Measurements from ENCODE around the gene ASXL2.
"Not testable (repeated sequence)": the region's sequence is repeated elsewhere in the genome, so short reads cannot be mapped to it uniquely, and the experiment has no call there.

Gene ASXL2

DNA sequence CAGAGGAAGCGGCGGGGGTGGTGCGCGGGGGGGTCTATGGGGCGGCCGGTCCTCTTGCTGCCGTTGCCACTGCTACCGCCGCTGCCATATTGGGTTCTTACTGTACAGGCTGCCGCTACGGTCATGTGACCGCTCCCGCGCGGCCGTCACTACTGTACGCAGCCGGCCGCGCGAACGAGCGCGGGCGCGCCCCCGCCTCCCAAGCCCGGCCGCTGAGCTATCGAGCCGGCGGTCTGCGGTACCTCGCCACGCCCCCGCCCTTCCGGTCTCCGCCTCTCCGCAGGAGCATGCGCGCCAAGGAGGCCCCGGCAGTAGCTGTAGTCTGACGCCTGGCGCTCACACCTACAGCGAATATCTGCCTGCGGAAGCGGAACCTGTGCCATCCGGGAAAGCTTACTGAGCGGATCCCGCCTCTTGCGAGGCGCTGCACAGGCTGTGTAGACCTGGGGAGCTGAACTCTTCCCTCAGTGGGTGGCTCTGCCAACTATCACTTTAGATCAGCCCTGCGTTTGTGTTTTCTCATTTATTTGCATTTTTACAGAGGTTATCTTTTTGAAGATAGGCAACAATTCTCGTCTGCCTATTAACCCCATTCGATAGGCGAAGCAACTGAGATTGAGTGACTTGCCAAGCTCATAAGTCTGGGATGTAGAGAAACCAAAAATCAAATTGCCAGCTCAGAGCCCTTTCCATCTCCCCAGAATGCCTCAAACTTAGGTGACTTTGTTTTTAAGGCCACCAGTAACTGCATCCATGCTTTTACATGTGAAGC lies at the start of gene ASXL2:
Gene ASXL2, minus strand, starts transcription at position 127 of the 772 bp plus-strand sequence. CDS start 265 bp downstream, outside the sequence.
- DNase-seq = peak; percentile 98

DNA sequence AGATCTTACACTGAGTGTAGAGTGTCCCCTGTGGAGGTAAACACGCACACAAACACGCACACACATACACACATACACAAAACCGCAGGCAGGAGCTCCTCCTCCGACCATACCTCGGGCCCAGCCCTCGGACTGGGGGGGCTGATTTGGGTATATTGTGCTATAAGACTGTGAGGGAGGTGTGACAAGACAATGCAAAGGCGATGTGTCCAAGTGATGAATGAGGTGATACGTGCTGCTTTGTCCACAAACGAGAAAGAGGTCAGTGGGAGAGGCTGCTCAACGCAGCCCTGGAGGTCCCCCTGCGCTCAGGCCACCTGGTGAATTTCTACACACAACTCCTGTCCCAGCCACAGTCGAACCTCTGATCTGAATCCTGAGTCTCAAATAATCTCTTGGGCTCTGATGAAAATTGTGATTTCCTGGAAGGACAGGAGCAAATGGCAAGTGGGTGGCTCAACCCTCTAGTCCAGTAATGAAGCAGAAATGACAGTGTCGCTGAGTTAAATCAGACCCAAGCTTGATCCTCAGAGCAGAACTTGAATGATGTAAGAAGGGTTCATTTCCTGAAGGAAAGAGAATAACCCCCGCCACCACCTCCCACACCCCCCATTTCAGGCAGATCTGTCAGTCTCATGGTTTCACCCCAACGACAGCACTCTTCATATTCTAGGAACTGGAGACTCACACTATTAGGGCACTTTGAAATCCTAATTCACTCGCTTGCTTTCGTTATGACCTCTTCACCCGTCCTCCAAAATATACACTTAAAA lies 48.9 kb upstream of the ASXL2 start:
- DNase-seq = no peak

DNA sequence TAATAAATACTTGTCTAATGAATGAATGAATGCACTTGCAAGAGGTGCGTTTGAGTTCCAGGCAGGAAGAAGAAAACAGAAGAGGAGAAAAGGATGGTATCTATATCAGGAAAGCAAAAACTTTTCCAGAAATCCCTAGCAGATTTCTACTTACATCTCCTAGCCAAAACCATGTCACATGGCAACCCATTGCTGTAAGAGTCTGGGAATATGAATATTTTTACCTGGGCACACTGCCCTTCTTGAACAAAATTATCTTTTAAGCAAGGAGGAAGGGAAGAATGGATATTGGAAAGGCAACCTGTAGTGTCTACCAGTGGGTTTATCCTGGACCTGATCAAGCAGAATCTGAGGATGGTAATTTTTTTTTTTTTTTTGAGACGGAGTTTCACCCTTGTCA lies 44.2 kb upstream of the ASXL2 start:
- no peak for DNase-seq

DNA sequence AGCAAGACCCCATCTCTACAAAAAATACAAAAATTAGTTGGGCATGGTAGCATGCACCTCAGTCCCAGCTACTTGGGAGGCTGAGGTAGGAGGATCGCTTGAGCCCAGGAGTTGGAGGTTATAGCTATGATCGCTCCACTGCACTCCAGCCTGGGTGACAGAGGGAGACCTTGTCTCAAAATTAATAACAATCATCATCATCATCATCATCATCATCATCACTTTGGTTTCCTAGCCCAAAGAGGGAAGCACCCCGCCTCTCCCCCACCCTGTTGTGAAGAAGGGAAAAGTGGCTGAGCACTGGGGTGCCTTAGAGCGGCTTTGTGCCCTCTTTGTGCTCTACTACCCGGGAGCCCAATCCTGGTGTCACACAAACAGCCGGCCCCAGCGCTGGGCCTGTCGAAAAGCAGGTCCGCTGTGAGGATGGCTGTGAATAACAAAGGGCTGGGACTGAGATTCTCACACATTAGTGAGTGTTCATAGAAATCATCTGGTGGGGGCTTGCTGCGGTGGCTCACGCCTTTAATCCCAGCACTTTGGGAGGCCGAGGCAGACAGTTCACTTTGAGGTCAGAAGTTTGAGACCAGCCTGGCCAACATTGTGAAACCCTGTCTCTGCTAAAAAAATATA lies 42.6 kb upstream of the ASXL2 start:
- no peak for DNase-seq

DNA sequence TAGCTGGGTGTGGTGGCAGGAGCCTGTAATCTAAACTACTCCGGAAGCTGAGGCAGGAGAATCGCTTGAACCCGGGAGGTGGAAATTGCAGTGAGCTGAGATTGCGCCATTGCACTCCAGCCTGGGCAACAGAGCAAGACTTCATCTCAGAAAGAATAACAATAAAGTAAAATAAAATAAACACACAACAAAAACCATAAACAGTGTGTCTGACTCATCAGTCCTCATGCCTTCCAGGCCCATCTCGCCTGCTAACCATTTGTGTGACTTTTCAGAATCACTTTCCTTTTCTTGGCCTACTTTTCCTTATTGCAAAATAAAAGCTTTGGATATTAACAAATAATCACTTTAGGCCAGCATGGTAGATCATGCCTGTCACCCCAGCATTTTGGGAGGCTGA lies 42.0 kb upstream of the ASXL2 start:
- no peak for DNase-seq

DNA sequence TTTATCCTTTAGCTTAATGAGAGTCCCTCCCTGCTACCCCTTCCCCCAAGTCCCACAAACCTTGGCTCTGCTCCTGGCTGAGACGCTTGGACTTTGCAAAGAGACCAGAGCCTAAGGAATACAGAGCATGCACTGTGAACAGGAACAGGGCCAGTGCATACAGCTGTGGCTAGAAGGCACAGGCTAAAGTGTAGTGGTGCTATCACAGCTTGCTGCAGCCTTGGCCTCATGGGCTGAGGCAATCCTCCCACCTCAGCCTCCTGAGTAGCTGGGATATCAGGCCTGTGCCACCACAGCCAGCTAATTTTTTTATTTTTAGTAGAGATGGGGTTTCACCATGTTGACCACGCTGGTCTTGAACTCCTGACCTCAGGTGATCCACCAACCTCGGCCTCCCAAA lies 39.5 kb upstream of the ASXL2 start:
- no peak for DNase-seq

DNA sequence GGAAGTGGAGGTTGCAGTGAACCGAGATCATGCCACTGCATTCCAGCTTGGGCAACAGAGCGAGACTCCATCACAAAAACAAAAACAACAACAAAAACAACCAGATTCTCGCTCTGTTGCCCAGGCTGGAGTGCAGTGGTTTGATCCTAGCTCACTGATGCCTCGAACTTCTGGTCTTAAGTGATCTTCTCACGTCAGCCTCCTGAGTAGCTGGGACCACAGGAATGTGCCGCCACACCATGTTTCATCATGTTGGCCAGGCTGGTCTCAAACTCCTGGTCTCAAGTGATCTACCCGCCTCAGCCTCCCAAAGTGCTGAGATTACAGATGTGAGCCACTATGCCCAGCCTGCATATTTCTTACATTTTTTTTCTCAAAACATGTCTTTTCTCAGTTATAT lies 39.1 kb upstream of the ASXL2 start:
- DNase-seq = not testable (repeated sequence)

DNA sequence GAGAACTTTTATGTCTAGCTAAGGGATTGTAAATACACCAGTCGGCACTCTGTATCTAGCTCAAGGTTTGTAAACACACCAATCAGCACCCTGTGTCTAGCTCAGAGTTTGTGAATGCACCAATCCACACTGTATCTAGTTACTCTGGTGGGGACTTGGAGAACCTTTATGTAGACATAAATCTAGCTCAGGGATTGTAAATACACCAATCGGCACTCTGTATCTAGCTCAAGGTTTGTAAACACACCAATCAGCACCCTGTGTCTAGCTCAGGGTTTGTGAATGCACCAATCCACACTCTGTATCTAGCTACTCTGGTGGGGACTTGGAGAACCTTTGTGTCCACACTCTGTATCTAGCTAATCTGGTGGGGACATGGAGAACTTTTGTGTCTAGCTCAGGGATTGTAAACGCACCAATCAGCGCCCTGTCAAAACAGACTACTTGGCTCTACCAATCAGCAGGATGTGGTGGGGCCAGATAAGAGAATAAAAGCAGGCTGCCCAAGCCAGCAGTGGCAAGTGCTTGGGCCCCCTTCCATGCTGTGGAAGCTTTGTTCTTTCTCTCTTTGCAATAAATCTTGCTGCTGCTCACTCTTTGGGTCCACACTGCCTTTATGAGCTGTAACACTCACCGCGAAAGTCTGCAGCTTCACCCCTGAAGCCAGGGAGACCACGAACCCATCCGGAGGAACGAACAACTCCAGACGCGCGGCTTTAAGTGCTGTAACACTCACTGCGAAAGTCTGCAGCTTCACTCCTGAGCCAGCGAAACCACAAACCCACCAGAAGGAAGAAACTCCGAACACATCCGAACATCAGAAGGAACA lies 37.9 kb upstream of the ASXL2 start:
- peak; percentile 24 for DNase-seq

DNA sequence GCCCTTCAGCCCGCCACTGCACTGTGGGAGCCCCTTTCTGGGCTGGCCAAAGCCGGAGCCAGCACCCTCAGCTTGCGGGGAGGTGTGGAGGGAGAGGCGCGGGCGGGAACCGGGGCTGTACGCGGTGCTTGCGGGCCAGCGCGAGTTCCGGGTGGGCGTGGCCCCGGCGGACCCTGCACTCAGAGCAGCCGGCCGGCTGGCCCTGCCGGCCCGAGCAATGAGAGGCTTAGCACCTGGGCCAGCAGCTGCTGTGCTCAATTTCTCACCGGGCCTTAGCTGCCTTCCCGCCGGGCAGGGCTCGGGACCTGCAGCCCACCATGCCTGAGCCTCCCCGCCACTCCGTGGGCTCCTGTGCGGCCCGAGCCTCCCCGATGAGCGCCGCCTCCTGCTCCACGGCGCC lies 37.1 kb upstream of the ASXL2 start:
- not testable (repeated sequence) for DNase-seq

DNA sequence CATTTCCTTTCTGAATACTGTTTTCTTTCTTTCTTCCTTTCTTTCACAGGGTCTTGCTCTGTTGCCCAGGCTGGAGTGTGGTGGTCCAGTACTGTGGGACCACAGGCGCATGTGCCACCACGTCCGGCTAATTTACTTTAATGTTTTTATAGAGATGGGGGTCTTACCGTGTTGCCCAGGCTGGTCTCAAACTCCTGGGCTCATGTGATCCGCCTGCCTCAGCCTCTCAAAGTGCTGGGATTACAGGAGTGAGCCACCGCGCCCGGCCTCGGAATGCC lies 35.3 kb upstream of the ASXL2 start:
- not testable (repeated sequence) for DNase-seq

DNA sequence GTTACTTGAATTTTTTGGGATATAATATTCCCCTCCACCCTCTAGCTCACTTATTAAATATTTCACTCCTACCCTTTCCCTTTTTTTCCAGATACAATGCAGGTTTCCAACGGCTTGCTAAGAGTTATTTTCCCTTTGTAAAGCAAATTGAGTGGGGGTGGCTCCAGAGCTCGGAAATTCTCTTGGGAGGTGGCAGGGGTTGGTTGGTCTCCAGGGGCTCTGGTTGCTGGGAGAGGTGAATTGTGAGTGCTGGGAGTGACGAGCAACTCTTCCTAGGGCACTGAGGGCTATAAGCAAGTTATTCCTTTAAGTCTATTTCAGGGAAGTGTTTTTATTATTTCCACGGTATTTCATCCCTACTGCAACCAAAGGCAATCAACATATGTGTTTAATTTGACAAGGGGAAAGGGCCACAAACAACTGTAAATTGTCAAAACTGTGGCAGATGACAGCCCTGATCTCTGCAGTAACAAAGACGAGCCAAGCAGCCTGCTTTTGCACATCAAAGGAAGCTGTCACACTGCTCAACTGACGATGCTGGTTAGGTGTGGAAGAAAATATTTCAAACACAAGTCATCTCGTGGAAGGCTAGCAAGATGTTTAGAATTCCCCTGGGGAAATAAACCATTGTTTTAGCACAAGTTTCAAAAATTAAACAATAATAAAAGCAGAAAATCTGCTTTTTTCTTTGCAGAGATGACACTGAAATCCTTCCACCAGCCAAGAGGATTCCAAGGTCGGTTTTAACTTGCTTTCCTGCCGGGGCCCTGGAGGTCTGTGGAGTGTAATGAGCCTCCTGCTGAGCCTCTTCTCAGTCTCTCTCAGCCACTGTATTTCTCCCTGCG lies 34.8 kb upstream of the ASXL2 start:
- DNase-seq = no peak

DNA sequence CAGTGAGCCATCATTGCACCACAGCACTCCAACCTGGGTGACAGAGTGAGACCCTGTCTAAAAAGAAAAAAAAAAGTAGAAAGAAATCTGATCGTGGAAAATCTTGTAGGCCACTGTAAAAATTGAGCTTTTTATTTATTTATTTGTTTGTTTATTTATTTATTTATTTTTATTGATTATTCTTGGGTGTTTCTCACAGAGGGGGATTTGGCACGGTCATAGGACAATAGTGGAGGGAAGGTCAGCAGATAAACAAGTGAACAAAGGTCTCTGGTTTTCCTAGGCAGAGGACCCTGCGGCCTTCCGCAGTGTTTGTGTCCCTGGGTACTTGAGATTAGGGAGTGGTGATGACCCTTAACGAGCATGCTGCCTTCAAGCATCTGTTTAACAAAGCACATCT lies 31.3 kb upstream of the ASXL2 start:
- not testable (repeated sequence) for DNase-seq

DNA sequence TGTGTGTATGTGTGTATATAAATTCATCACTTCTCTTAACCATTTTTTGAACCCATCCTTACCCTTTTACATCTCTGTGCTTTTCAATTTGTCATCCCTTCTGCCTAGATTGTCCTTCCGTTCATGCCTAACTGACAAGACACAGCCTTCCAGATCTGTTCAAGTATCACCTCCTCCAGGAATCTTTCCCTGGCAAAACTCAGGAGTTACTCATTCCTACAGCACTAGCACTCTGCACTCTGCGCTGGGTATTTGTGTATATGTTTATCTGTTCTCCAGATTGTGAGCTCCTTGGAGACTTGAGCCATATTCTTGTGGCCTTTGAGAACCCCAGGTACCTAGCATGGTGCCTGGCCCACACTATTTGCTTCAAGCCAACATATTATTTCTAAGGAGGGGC lies 26.8 kb upstream of the ASXL2 start:
- DNase-seq = no peak

DNA sequence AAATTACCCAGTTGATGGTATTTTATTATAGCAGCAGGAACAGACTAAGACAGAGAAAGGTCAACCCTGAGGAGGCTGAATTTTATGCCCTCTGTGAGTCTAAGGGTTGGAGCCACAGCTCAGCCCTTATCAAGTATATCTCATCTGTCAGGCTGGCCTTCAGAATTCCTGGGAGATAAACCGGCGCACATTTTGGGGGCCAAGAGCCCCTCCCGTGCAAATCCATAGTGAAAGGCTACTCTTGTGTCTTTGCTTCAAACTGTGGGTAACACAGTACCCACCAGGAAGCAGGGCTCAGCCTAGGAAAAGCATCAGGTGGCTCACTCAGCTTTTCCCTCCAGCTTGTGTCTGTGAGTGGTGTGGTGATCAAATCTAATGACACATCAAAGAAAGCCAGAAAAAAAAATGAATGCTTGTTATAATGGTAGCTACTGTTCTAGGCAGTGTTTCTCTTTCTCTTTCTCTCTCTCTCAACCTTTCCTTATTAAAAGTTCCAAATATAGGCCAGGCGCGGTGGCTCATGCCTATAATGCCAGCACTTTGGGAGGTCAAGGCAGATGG lies 25.0 kb upstream of the ASXL2 start:
- DNase-seq = no peak

DNA sequence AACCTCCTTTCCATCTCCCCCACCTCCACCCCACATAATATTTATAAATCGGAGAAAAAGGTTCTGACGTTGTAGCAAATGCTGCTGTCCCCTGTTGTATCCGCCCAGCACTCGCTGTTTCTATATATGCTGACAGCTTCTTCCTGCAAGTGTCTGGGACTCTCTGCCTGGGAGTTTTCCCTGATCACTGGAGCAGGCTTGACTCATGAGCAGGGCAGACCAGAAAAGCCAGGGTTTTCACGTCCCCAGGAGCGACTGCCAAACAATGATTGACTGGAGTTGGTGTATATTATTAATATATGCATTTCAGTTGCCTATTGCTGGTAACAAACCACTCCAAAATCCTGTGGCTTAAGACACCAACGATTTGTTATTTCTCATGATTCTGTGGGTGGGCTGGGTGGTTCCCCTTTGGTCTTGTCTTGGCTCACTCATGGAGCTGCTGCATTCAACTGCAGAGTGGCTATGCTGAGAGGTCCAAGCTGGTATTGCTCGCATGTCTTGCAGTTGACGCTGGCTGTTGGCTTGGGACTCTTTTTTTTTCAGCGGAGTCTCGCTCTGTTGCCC lies 21.2 kb upstream of the ASXL2 start:
- no peak for DNase-seq

DNA sequence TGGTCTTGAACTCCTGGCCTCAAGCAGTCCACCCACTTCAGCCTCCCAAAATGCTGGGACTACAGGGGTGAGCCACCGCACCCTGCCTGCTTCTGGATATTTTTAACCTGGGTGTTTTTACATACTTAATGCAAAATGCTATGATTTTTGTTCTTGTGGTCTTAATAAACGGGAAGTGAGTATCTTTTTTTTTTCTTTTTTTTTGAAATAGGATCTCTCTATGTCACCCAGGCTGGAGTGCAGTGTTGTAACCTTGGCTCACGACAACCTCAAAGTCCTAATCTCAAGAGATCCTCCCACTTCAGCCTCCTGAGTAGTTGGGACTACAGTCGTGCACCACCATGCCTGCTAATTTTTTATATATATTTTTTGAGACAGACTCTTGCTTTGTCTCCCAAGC lies 19.2 kb upstream of the ASXL2 start:
- DNase-seq = no peak

DNA sequence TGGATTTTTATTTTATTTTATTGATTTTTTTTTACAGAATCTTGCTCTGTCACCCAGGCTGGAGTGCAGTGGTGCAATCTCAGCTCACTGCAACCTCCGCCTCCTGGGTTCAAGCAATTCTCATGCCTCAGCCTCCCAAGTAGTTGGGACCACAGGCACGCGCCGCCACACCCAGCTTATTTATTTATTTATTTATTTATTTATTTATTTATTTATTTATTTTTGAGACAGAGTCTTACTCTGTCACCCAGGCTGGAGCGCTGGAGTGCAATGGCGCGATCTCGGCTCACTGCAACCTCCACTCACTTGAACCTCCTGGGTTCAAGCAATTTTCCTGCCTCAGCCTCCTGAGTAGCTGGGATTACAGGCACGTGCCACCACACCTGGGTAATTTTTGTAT lies 18.0 kb upstream of the ASXL2 start:
- not testable (repeated sequence) for DNase-seq

DNA sequence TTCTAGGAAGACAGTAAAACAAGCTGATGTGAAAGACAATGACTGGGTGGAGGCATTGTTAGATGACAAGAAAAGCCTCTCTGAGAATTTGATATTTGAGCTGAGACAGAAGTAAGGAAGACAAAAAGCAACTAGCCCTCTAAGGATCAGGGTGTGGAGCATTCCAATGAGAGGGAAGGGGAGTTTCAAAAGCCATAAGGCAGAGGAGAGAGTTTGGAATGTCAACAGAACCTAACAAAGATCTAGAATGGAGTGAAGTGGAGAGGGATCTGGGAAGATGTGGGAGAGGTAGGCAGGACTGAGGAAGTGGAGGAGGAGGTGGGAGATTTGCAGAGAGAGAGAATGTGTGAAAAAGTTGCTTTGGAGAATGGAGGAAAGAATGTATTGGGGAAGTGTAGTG lies 17.3 kb upstream of the ASXL2 start:
- DNase-seq = no peak

DNA sequence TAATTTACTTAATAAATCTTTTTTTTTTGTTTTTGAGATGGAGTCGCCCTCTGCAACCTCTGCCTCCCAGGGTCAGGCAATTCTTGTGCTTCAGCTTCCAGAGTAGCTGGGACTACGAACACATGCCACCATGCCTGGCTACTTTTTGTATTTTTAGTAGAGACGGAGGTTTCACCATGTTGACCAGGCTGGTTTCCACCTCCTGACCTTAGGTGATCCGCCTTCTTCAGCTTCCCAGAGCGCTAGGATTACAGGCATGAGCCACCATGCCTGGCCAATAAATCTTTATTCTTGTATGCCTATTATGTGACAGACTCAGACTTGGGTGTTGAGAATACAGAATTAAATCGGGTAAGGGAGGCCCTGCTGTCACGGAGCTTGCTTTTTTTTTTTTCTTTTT lies 16.7 kb upstream of the ASXL2 start:
- DNase-seq = no peak

DNA sequence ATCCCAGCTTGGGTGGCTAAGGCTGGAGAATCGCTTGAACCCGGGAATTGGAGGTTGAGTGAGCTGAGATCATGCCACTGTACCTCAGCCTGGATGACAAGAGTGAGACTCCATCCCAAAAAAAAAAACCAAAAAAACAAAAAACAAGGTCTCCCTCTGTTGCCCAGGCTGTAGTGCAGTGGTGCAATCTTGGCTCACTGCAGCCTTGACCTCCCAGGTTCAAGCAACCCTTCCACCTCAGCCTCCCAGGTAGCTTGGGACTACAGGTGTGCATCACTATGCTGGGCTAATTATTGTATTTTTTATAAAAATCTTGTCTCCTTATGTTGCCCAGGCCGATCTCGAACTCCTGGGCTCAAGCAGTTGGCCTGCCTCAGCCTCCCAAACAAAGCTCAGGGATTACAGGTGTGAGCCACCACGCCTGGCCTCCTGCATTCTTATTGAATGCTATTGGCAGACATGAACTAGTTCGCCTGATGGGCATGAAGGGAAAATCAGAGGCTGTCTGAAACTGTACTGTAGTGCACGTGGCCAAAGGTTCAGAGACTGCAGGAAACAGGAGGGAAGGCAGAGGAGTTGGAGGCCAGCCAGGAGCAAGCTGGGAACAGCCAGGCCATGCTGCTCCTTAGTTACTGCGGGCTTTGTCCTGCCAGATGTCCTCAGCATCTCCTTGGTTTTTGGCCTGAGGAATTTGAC lies 16.0 kb upstream of the ASXL2 start:
- DNase-seq = no peak

DNA sequence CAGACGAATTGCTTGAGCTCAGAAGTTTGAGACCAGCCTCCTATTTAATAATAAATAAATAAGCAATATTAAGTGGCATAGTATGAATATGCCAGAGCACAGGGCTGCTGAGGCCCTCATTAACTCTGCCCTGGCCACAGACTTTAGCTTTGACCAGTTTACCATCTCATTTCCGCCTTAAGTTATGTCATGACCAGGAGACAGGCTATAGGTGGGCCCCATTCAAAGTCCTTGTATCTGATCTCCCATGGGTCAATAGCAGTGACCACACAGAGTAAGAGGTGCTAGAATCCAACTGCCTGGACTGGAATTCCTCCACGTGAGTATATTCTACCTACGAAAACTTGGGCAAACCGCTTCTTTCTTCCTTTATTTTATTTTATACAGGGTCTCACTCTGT lies 13.4 kb upstream of the ASXL2 start:
- DNase-seq = no peak
